ENCODE measurements around the gene ELF1.

Gene ELF1

GRCh38 chr13:41006978-41007743 lies 12.0 kb downstream of the ELF1 start:
- H3K9me3 Mint-ChIP-seq, result no peaks in the 10 kb centered on the region
- DNase-seq (ENCODE audit: low spot score in 2 of 2), result no peak
- H3K4me3 Mint-ChIP-seq, result peak overlapping the region; percentile 45
- peak; percentile 74 for ATAC-seq (ENCODE audit: low read depth)
- peaks cover 43% of the 10 kb centered on the region for H3K4me1 Mint-ChIP-seq
- peak overlapping the region; percentile 48 for H3K27ac Mint-ChIP-seq
- peaks cover 15% of the 10 kb centered on the region for H3K36me3 Mint-ChIP-seq
- H3K27me3 Mint-ChIP-seq, result no peaks in the 10 kb centered on the region

- Mint-ChIP-seq H3K4me1 (peaks cover 42% of the 10 kb centered on the region), H3K9me3 (no peaks in the 10 kb centered on the region)
These were observed 12.8 kb downstream of the ELF1 start for GRCh38 chr13:41006306-41006705.

GRCh38 chr13:41005704-41006103 lies 13.4 kb downstream of the ELF1 start:
- Mint-ChIP-seq H3K9me3 (no peaks in the 10 kb centered on the region), H3K4me1 (peaks cover 38% of the 10 kb centered on the region), H3K4me3 (peak overlapping the region; percentile 19), H3K36me3 (peaks cover 11% of the 10 kb centered on the region), H3K27ac (peak overlapping the region; percentile 49), H3K27me3 (no peaks in the 10 kb centered on the region)
- DNase-seq (ENCODE audit: low spot score in 2 of 2) (no peak), ATAC-seq (ENCODE audit: low read depth) (no peak)

More at GRCh38 chr13:41006306-41006705, 12.8 kb downstream of the ELF1 start:
- Mint-ChIP-seq H3K27me3 (no peaks in the 10 kb centered on the region), H3K36me3 (peaks cover 13% of the 10 kb centered on the region), H3K4me3 (peak overlapping the region; percentile 64), H3K27ac (peak overlapping the region; percentile 49)
- ATAC-seq (ENCODE audit: low read depth), result no peak
- DNase-seq (ENCODE audit: low spot score in 2 of 2), result no peak

- no peaks in the 10 kb centered on the region for H3K27me3 Mint-ChIP-seq
- peaks cover 37% of the 10 kb centered on the region for H3K4me1 Mint-ChIP-seq
- H3K27ac Mint-ChIP-seq, result peak overlapping the region; percentile 49
- H3K36me3 Mint-ChIP-seq, result peaks cover 11% of the 10 kb centered on the region
- ATAC-seq (ENCODE audit: low read depth) (peak; percentile 85), DNase-seq (ENCODE audit: low spot score in 2 of 2) (no peak)
- H3K9me3 Mint-ChIP-seq, result no peaks in the 10 kb centered on the region
- H3K4me3 Mint-ChIP-seq, result peak overlapping the region; percentile 19
These were observed 14.0 kb downstream of the ELF1 start for GRCh38 chr13:41004875-41005693.

GRCh38 chr13:41002606-41003005 lies 16.5 kb downstream of the ELF1 start:
- Mint-ChIP-seq H3K9me3 (no peaks in the 10 kb centered on the region), H3K27ac (peak overlapping the region; percentile 70), H3K27me3 (no peaks in the 10 kb centered on the region), H3K4me3 (no peak overlapping the region), H3K4me1 (peaks cover 38% of the 10 kb centered on the region), H3K36me3 (peaks cover 17% of the 10 kb centered on the region)
- no peak for ATAC-seq (ENCODE audit: low read depth)
- no peak for DNase-seq (ENCODE audit: low spot score in 2 of 2)

- Mint-ChIP-seq H3K27ac (peak overlapping the region; percentile 70), H3K9me3 (no peaks in the 10 kb centered on the region), H3K4me1 (peaks cover 38% of the 10 kb centered on the region), H3K4me3 (no peak overlapping the region), H3K27me3 (no peaks in the 10 kb centered on the region), H3K36me3 (peaks cover 17% of the 10 kb centered on the region)
- ATAC-seq (ENCODE audit: low read depth), result no peak
- no peak for DNase-seq (ENCODE audit: low spot score in 2 of 2)
These were observed 17.4 kb downstream of the ELF1 start for GRCh38 chr13:41001695-41002094.

- Mint-ChIP-seq H3K27me3 (no peaks in the 10 kb centered on the region), H3K9me3 (no peaks in the 10 kb centered on the region), H3K4me3 (no peak overlapping the region), H3K4me1 (peaks cover 34% of the 10 kb centered on the region), H3K36me3 (peaks cover 18% of the 10 kb centered on the region), H3K27ac (no peak overlapping the region)
- DNase-seq (ENCODE audit: low spot score in 2 of 2), result no peak
- no peak for ATAC-seq (ENCODE audit: low read depth)
These were observed 19.7 kb downstream of the ELF1 start for GRCh38 chr13:40999416-40999815.

GRCh38 chr13:40996426-40997092 lies 22.6 kb downstream of the ELF1 start:
- peaks cover 16% of the 10 kb centered on the region for H3K36me3 Mint-ChIP-seq
- H3K4me3 Mint-ChIP-seq, result peak overlapping the region; percentile 52
- no peaks in the 10 kb centered on the region for H3K27me3 Mint-ChIP-seq
- ATAC-seq (ENCODE audit: low read depth) (peak; percentile 59), DNase-seq (ENCODE audit: low spot score in 2 of 2) (no peak)
- peaks cover 43% of the 10 kb centered on the region for H3K4me1 Mint-ChIP-seq
- H3K27ac Mint-ChIP-seq, result peak overlapping the region; percentile 74
- H3K9me3 Mint-ChIP-seq, result no peaks in the 10 kb centered on the region

- Mint-ChIP-seq H3K4me3 (no peak overlapping the region), H3K36me3 (peaks cover 16% of the 10 kb centered on the region), H3K27me3 (no peaks in the 10 kb centered on the region), H3K27ac (no peak overlapping the region), H3K4me1 (peaks cover 41% of the 10 kb centered on the region), H3K9me3 (no peaks in the 10 kb centered on the region)
- no peak for ATAC-seq (ENCODE audit: low read depth)
- no peak for DNase-seq (ENCODE audit: low spot score in 2 of 2)
These were observed 23.1 kb downstream of the ELF1 start for GRCh38 chr13:40995997-40996396.

- ATAC-seq (ENCODE audit: low read depth) (no peak), DNase-seq (ENCODE audit: low spot score in 2 of 2) (no peak)
- Mint-ChIP-seq H3K9me3 (no peaks in the 10 kb centered on the region), H3K36me3 (peaks cover 15% of the 10 kb centered on the region), H3K27me3 (no peaks in the 10 kb centered on the region), H3K27ac (peak overlapping the region; percentile 89), H3K4me3 (peak overlapping the region; percentile 41), H3K4me1 (peaks cover 44% of the 10 kb centered on the region)
These were observed 24.4 kb downstream of the ELF1 start for GRCh38 chr13:40994581-40995230.

- Mint-ChIP-seq H3K4me1 (peaks cover 40% of the 10 kb centered on the region), H3K27ac (peak overlapping the region; percentile 89)
- DNase-seq (ENCODE audit: low spot score in 2 of 2), result no peak
These were observed 25.1 kb downstream of the ELF1 start for GRCh38 chr13:40993987-40994386.

GRCh38 chr13:40992678-40993518 lies 26.2 kb downstream of the ELF1 start:
- ATAC-seq (ENCODE audit: low read depth) (peak; percentile 47), DNase-seq (ENCODE audit: low spot score in 2 of 2) (no peak)
- Mint-ChIP-seq H3K36me3 (peaks cover 8% of the 10 kb centered on the region), H3K9me3 (no peaks in the 10 kb centered on the region), H3K4me3 (no peak overlapping the region), H3K27me3 (no peaks in the 10 kb centered on the region), H3K27ac (peak overlapping the region; percentile 75), H3K4me1 (peaks cover 43% of the 10 kb centered on the region)

More at GRCh38 chr13:40993987-40994386, 25.1 kb downstream of the ELF1 start:
- H3K27me3 Mint-ChIP-seq, result no peaks in the 10 kb centered on the region
- H3K4me3 Mint-ChIP-seq, result peak overlapping the region; percentile 24
- H3K36me3 Mint-ChIP-seq, result peaks cover 10% of the 10 kb centered on the region
- no peaks in the 10 kb centered on the region for H3K9me3 Mint-ChIP-seq
- peak; percentile 44 for ATAC-seq (ENCODE audit: low read depth)
